Activated CD4-positive, alpha-beta T cell treated with anti-CD3 and anti-CD28 coated beads, Interleukin-2, amount 50 U/mL, for 1 hour (primary cell): ENCODE data around the gene FMO4.
"Not testable (repeated sequence)": the region's sequence is repeated elsewhere in the genome, so short reads cannot be mapped to it uniquely, and the experiment has no call there.

ENCODE experiments used
- DNase-seq: peaks from one replicate; pipeline ENCODE4 v3.0.0-alpha.2; 2020

FMO4 gene

GRCh38 chr1:171313835-171314320, at the start of gene FMO4:
Gene FMO4 (plus strand): TSS chr1:171314183. CDS start chr1:171319826, 5,643 bp downstream.
- peak; percentile 70 for DNase-seq

GRCh38 chr1:171265686-171266085, 48.3 kb upstream of the FMO4 start:
- DNase-seq: no peak

- no peak for DNase-seq
These were observed 47.1 kb upstream of the FMO4 start for GRCh38 chr1:171266930-171267329.

- no peak for DNase-seq
These were observed 46.6 kb upstream of the FMO4 start for GRCh38 chr1:171267391-171267790.

GRCh38 chr1:171270806-171271205, 43.2 kb upstream of the FMO4 start:
- DNase-seq: no peak

GRCh38 chr1:171277534-171277933, 36.4 kb upstream of the FMO4 start:
- no peak for DNase-seq

GRCh38 chr1:171279234-171279633, 34.7 kb upstream of the FMO4 start:
- no peak for DNase-seq

- DNase-seq: no peak
These were observed 34.3 kb upstream of the FMO4 start for GRCh38 chr1:171279678-171280077.

- no peak for DNase-seq
These were observed 33.4 kb upstream of the FMO4 start for GRCh38 chr1:171280599-171280998.

GRCh38 chr1:171286032-171286705, 27.8 kb upstream of the FMO4 start:
- no peak for DNase-seq

GRCh38 chr1:171290621-171291020, 23.4 kb upstream of the FMO4 start:
- no peak for DNase-seq

GRCh38 chr1:171292799-171293198, 21.2 kb upstream of the FMO4 start:
- DNase-seq: no peak

- not testable (repeated sequence) for DNase-seq
These were observed 18.6 kb upstream of the FMO4 start for GRCh38 chr1:171295383-171295782.

- DNase-seq: no peak
These were observed 18.2 kb upstream of the FMO4 start for GRCh38 chr1:171295821-171296220.

GRCh38 chr1:171296897-171297296, 17.1 kb upstream of the FMO4 start:
- no peak for DNase-seq

GRCh38 chr1:171298696-171299095, 15.3 kb upstream of the FMO4 start:
- DNase-seq: no peak

- no peak for DNase-seq
These were observed 14.6 kb upstream of the FMO4 start for GRCh38 chr1:171299342-171299741.

- DNase-seq: no peak
These were observed 13.6 kb upstream of the FMO4 start for GRCh38 chr1:171300401-171300800.

- no peak for DNase-seq
These were observed 3.3 kb upstream of the FMO4 start for GRCh38 chr1:171310661-171311087.

GRCh38 chr1:171311771-171312558, 2.0 kb upstream of the FMO4 start:
- no peak for DNase-seq

- DNase-seq: no peak
These were observed 606 bp upstream of the FMO4 start for GRCh38 chr1:171313319-171313834.

GRCh38 chr1:171329251-171329650, 15.3 kb downstream of the FMO4 start:
- no peak for DNase-seq

- DNase-seq: no peak
These were observed 20.1 kb downstream of the FMO4 start for GRCh38 chr1:171334024-171334640.

GRCh38 chr1:171335964-171336363, 22.0 kb downstream of the FMO4 start:
- no peak for DNase-seq
